IMR-90 (cell line): ENCODE measurements around the gene IGFL3.

Experiments used
- CEBPB ChIP-seq: IDR thresholded peaks from 2 replicates; pipeline ENCODE4 v1.6.1; 2012; ENCODE audit warnings: low read depth, low read length, improper control_type of control experiment
- CHD1 ChIP-seq: IDR thresholded peaks from 2 replicates; pipeline ENCODE4 v1.6.1; 2012; ENCODE audit warnings: low read depth, low read length, improper control_type of control experiment
- CTCF ChIP-seq: conservative IDR thresholded peaks from 2 replicates; pipeline ENCODE4 v1.5.1; 2012; ENCODE audit warnings: mild to moderate bottlenecking, low read depth, low read length, improper control_type of control experiment
- ELK1 ChIP-seq: fragments of 150-350 bp; IDR thresholded peaks from 2 replicates; pipeline ENCODE4 v1.6.1; 2016; ENCODE audit warnings: low read depth, mild to moderate bottlenecking, low read length, moderate library complexity, borderline replicate concordance
- FOS ChIP-seq: fragments of 150-350 bp; IDR thresholded peaks from 2 replicates; pipeline ENCODE4 v1.6.1; 2016; ENCODE audit warnings: low read depth, low read length
- MAFK ChIP-seq: IDR thresholded peaks from 2 replicates; pipeline ENCODE4 v1.6.1; 2012; ENCODE audit warnings: low read depth, low read length, improper control_type of control experiment
- MAZ ChIP-seq: IDR thresholded peaks from 2 replicates; pipeline ENCODE4 v1.6.1; 2012; ENCODE audit warnings: low read depth, mild to moderate bottlenecking, low read length, improper control_type of control experiment, moderate library complexity, borderline replicate concordance
- MXI1 ChIP-seq: IDR thresholded peaks from 2 replicates; pipeline ENCODE4 v1.6.1; 2012; ENCODE audit warnings: low read depth, mild to moderate bottlenecking, low read length, moderate library complexity, borderline replicate concordance
- NFE2L2 ChIP-seq: fragments of 150-350 bp; IDR thresholded peaks from 2 replicates; pipeline ENCODE4 v1.6.1; 2016; ENCODE audit warnings: low read depth, mild to moderate bottlenecking, low read length
- POLR2A ChIP-seq: IDR thresholded peaks from 2 replicates; pipeline ENCODE4 v1.6.1; 2012; ENCODE audit warnings: mild to moderate bottlenecking, low read depth, low read length
- RAD21 ChIP-seq: IDR thresholded peaks from 2 replicates; pipeline ENCODE4 v1.6.1; 2012; ENCODE audit warnings: low read length, improper control_type of control experiment
- RFX5 ChIP-seq: IDR thresholded peaks from 2 replicates; pipeline ENCODE4 v1.8.0; 2012; ENCODE audit warnings: low read depth, mild to moderate bottlenecking, low read length, moderate library complexity
- SMC3 ChIP-seq: fragments of 150-350 bp; IDR thresholded peaks from 2 replicates; pipeline ENCODE4 v1.6.1; 2016; ENCODE audit warnings: low read depth, mild to moderate bottlenecking, antibody characterized with exemption, low read length, moderate library complexity
- USF2 ChIP-seq: fragments of 150-350 bp; IDR thresholded peaks from 2 replicates; pipeline ENCODE4 v1.6.1; 2017; ENCODE audit warnings: mild to moderate bottlenecking, antibody characterized with exemption, low read length, low read depth

- TF ChIP-seq POLR2A (no peak), CTCF (no peak), MXI1 (no peak), MAZ (no peak), ELK1 (no peak), RAD21 (no peak), CEBPB (no peak), NFE2L2 (no peak), RFX5 (no peak), USF2 (no peak), CHD1 (no peak), MAFK (no peak), FOS (peak; percentile 10; the same call in 1 of the 2 replicates), SMC3 (no peak)
These were observed 51.1 kb downstream of the IGFL3 start for GRCh38 chr19:46073268-46073922.
